GM19193 (cell line): Measurements from ENCODE around the gene SEMA5A.

Source experiments
- POLR2A ChIP-seq: IDR thresholded peaks from 4 replicates; pipeline ENCODE4 v1.6.1; 2011; ENCODE audit not compliant: insufficient read depth, insufficient read length; ENCODE audit errors: extremely low read depth

The SEMA5A gene

DNA sequence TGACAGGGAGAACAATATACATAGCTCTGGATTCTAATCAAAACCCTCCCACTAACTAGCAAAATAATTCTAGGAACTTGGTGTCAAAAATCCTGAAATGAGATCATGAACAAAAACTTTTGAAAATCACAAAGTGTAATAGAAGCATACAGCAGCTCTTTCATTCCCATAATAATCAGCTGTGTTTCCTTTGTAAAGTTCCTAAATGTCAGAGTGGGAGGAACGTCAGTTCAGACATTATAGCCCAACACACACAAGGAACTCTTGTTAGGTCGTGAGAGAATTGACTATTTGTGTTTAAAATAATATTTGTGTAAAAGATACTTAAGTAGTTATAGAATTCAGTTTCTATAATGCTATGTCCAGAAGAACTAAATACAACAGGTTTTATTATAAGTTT lies 312.8 kb downstream of the SEMA5A start:
- TF ChIP-seq POLR2A = no peak

DNA sequence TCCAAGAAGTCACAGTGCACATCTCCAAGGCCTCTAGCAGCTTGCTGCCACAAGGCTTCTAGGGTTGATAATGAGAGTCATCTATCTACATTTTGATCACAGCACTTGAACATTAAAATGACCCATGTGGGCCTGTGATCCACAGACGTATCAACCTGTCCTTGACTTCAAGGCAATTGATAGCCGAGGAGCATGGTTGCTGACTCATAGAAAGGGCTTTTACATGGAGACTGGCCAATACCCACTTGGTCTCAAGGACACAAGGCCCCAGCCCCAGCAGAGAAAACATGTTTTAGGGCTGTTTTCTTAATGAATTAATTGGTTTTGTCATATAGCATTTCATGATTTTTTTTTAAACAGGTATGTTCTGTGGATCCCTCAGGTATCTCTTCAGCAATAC lies 314.0 kb downstream of the SEMA5A start:
- TF ChIP-seq POLR2A = no peak

DNA sequence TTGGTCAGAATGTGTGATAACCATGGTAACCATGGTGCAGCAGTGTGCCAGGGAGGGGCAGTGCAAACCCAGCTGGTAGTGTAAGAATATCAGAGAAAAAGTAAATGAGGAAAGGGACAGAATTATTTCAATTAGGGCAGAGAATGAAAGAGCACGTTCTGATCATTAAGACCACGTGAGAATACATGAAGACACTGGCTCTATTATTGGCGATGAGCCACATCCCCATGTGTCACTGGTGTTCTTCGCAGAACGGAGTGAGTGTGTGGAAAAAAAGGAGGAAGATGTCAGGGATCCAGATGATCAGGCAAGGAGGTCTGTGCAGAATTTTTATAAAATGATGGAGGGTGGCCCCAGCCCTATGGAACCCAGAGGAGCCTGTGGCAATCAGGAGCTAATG lies 315.5 kb downstream of the SEMA5A start:
- TF ChIP-seq POLR2A = no peak

DNA sequence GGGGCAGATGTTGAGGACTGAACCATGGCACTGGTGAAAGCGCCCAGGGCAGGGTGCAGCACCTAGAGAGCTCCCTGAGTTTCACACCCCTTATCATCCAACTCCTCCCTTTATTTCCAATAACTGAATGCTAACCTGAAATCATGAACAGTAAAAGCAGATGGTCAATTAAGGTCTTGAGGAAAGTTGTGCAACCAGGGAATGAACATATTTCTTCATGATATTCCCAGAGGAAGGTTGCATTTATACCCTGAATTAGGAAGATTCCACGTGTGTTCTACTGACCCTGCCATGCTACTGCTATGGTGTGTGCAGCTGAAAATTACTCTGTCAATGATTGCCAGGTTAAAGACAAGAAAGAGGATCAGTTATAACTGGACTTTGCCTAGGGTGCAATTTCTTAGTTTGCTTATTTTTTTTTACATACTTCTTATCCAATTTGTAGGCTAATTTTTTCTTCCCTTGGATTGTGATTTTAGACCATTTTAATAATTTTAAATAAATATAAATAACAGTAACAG lies 319.8 kb downstream of the SEMA5A start:
- no peak for TF ChIP-seq POLR2A

DNA sequence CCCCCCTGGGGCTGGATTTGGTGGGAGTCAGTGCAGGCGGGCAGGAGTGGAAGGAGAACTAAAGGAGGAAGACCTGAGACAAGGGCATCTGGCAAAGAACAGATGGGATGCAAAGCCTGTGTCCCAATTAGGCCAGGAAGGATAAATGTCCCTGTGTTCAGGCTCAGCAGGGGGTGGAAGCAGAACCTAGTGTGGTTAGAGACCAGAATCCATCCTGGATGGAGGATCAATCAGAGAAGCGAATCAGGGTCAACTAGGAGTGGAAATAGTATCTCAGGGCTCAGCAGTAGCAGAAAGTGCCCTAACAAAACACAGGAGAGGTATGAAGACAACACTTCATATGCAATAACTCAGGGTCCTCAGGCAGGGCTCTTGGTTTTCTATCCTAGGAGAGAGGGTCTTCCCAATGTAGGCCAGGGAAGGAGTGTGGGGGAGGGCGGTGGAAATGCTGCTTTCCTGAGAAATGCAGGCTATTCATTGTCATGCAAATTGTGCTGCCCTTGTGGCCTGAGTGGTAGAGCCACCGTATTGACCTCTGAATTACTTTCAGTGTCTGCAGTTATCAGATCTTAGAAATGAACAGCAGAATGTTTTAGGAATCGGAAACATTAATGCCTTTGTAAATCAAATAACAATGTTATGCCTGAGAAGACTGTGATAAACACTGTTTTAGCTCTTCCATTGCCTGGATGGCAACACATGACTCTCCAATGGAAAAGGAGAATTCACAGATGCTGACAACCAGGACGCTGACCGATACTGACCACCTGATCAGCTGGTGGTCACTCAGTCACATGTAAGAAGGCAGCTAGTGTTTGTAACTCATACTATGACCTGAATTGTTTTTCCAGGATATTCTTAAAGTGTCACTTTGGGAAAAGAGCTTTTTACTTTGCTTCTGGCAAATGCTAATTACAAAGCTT lies 323.6 kb downstream of the SEMA5A start:
- TF ChIP-seq POLR2A = no peak

DNA sequence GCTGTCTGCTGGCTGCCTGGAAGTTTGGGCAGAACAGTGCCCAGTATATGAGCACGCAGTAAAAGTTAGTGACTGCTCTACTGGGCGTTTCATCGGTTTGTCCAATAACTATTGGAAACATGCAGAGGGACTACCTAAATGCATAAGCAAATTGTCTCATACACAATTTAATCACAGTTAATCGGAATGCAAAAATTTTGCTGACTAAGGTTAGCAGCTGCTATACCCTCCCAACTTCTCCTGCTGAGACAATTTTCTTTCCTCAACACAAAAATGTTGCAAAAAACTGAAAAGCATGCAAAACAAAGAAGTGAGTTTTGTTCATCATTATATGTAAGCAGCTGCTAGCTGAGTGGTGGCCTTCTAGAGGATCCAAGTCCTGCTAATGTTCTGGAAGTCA lies 327.5 kb downstream of the SEMA5A start:
- no peak for TF ChIP-seq POLR2A

DNA sequence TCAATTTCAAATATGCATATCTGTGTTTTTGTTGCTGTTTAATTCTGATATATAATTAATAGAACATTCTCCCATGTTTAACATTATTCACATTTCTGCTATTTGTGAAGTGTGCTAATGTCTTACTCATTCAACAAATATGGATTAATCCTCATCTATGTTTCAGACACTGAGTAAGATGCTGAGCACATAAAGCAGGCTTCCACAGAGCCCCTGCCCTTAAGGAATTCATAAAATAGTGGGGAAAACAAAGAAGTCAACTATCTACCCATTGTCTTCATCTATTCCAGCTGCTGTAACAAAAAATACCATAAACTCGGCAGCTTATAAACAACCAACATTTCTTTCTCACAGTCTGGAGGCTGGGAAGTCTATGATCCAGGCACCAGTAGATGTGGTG lies 333.3 kb downstream of the SEMA5A start:
- TF ChIP-seq POLR2A = no peak

DNA sequence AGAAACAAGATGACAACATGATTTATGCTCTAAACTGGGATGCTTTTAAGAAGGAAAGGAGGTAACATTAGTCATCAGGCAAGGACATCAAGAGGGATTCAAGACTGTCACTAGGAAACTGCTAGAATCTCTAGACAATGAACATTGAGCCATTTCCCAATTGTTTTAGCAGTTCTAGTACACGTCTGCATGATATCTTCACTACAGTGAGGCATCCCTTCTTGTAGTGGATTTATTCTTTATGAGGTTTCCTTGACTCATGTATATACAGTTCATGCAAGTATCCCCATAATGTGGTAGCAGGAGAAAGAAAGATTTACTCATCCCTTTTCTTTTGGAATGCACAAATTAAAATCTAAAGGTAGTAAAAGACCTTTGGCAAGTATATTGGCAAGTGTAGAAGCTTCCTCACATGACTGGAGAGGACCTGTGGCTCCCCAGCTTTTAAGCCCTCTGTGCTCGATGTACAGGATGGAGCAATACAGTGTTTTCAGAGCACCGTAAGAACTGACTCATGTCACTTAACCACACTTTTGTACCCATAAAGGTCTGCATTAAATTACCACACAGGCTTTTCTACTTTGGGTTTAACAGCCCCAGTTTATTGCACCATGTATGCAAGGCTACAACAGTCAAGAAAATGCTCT lies 335.9 kb downstream of the SEMA5A start:
- TF ChIP-seq POLR2A = no peak

DNA sequence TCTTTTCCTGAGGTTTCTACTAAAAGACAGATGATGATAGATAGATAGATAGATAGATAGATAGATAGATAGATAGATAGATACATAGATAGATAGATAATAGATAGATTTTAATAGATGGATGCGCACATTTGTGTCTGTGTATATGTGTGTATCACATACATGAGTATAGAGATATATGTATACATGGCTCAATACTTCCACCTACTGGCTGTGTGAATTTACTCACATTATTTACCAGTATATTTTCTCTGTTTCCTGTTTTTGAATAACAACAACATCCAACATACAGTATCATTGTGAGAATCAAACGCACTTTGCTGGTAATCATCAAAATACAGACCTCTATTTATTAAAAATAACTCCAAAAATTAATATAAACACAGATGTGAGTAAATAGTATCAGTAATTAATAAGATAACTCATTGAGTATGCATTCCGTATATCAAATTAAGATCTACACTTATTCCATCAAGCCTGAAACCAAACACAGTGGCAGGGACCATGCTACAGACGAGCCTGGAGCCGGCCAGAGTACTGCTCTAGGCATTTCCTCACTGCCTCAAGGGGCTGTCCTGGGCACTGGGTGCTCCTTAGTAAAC lies 338.0 kb downstream of the SEMA5A start:
- TF ChIP-seq POLR2A = no peak

DNA sequence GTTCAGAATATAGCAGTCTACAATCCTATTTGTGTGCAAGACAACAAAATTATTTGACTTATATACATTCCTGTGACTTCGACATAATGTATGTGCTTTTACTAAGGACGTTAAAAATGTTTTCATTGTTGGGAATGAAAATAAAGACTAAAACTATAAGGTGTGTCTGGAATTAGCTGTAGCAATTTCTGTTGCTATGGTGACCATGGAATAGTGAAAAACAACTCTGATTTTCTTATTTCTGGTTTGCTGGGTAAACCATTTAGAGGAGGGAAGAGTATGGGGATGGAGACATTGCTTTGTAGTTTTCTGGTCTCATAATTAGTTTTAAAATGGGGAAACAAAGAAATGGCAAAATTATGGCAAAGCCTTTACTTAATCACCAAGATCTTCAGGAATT lies 343.2 kb downstream of the SEMA5A start:
- TF ChIP-seq POLR2A = no peak

DNA sequence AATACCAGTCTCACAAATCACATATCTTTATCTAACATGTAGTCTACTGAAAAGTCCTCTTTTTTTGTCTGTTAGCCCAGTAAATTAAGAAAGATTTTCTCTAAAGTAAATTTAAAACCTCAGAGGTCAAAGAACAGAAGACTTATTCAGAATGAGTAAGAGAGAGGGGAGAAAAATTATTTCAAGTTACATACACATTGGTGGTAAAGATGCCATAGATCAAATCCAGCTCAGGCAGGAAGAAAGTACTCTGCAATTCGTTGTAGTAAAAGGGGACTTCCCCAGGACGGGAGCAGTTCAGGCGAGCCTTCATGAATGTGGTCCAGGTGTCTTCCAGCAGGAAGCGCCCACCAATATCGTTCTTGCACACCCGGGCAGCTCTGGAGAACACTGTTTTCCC lies 344.1 kb downstream of the SEMA5A start:
- no peak for TF ChIP-seq POLR2A

DNA sequence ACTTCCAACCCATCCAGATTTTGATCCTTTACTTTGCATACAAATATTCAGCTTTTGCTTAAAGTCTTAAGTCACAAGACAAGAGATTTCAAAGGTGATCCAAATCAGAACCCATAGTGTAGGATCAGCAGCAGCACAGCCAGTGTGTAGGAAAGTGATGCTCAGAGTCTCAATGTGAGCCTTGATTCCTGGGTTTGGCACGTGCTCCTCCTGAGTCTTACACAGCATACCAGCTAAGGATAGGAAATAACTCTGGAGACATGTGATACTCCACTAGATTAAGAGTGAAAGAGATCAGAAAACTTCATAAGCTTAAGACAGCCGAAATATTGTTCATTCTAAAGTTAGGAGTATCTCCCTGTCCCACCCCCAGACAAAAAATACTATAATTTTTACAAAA lies 344.9 kb downstream of the SEMA5A start:
- TF ChIP-seq POLR2A = no peak

DNA sequence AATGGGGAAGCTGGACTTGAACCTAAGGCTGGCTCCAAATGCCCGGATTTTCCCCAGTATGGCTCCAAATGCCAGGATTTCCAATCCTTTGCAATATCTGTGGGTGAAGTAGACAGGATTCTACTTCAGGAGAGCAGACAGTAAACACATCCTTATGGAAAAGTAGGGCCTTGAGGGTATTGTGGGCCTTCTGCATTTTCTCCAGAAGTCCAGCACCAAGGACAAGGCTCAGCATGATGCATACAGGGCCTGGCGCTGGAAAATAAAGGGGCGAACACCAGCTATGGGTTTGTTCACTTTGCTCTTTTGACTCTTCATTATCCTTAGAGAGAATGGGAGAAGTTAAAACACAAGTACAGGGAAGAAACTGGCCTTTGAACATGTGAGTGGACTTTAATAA lies 347.5 kb downstream of the SEMA5A start:
- no peak for TF ChIP-seq POLR2A

DNA sequence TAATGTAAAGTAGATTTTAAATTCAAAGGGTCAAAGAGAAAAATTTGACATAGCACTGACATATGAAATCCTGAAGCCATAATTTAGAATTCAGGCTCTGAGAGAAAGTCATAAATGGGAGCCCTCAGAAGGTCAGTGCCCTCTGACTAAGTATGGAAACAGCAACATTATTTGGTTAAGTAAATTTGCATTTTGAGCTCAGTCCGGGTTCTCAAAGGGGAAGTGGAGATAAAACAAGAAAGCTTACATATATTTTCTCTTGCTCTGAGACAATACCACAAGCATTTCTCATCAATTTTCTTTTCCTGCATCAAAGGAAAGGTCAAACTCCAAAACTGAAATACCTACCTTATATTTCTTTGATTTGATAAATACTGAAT lies 348.0 kb downstream of the SEMA5A start:
- TF ChIP-seq POLR2A = no peak

DNA sequence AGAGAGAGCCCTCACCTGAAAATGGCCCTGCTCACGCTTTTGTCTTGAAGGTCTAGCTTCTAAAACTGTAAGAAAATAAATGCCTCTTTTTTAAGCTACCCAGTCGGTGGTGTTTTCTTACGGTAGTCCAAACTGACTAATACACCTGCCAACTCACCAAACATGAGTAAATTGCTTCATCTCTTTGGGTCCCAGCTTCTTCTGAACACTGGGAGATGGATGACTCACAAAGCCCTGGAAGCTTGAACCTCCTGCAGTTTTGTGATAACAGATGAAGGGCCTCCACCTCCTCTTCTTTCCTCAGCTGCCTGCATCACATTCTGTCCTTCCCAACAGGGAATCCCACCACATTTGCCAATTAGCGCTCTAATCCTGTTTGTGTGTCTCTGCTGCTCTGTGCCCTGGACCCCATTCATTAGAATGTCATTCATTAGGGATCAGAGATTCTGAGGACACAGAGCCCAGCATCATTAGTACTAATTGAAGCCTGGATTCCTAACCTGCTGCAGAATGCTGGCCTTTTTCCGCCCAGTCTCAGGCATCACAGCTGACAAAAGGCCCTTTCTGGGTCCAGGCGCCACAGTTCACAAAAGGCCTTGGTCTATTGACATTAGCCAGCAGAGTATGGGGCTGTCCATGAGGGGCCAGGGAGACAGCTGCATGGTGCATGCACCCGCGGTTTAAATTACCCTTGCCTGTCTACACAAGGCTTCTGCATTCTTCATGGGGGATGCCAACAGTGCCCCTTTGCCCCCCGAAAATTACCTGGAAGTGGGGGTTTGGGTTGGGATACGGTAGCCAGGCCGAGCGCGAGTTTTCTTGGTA lies 349.3 kb downstream of the SEMA5A start:
- no peak for TF ChIP-seq POLR2A
